Stimulated activated CD4-positive, alpha-beta T cell treated with anti-CD3 and anti-CD28 coated beads, Interleukin-1b, Interleukin-23, amount 100 ng/mL, for 4 hours (primary cell): ENCODE measurements around the gene SFMBT1.

Experiments
- DNase-seq, 2 donors: peaks; one replicate each; pipeline ENCODE4 v3.0.0-alpha.2; 2020; ENCODE audit warnings: low read depth in 2 of 2

The SFMBT1 gene

GRCh38 chr3:53045518-53046170 lies at the start of gene SFMBT1:
Gene SFMBT1, minus strand, starts transcription at chr3:53046073. Its CDS starts 76,945 bp downstream, at chr3:52969128.
- DNase-seq, result peak; percentile 72 to 77

GRCh38 chr3:53092942-53093341 lies 47.1 kb upstream of the SFMBT1 start:
- DNase-seq, result no peak

- DNase-seq, result no peak
Measured at GRCh38 chr3:53092216-53092615, 46.3 kb upstream of the SFMBT1 start.

GRCh38 chr3:53091011-53091410 lies 45.1 kb upstream of the SFMBT1 start:
- DNase-seq, result no peak

GRCh38 chr3:53089511-53089910 lies 43.6 kb upstream of the SFMBT1 start:
- no peak for DNase-seq

- DNase-seq, result no peak
Measured at GRCh38 chr3:53085476-53085875, 39.6 kb upstream of the SFMBT1 start.

GRCh38 chr3:53084310-53085001 lies 38.6 kb upstream of the SFMBT1 start:
- DNase-seq, result no peak

- no peak for DNase-seq
Measured at GRCh38 chr3:53083949-53084309, 38.1 kb upstream of the SFMBT1 start.

- DNase-seq, result no peak
Measured at GRCh38 chr3:53083521-53083920, 37.6 kb upstream of the SFMBT1 start.

GRCh38 chr3:53082736-53083135 lies 36.9 kb upstream of the SFMBT1 start:
- no peak for DNase-seq

- no peak for DNase-seq
Measured at GRCh38 chr3:53081318-53081717, 35.4 kb upstream of the SFMBT1 start.

- DNase-seq, result no peak
Measured at GRCh38 chr3:53080612-53081205, 34.8 kb upstream of the SFMBT1 start.

GRCh38 chr3:53079791-53080555 lies 34.1 kb upstream of the SFMBT1 start:
- DNase-seq, result no peak

GRCh38 chr3:53079147-53079546 lies 33.3 kb upstream of the SFMBT1 start:
- DNase-seq, result no peak

- no peak for DNase-seq
Measured at GRCh38 chr3:53078656-53079055, 32.8 kb upstream of the SFMBT1 start.

GRCh38 chr3:53077476-53078220 lies 31.8 kb upstream of the SFMBT1 start:
- DNase-seq, result no peak

- DNase-seq, result no peak
Measured at GRCh38 chr3:53075743-53076140, 29.9 kb upstream of the SFMBT1 start.

- DNase-seq, result no peak
Measured at GRCh38 chr3:53074761-53075742, 29.2 kb upstream of the SFMBT1 start.

GRCh38 chr3:53074366-53074696 lies 28.5 kb upstream of the SFMBT1 start:
- no peak for DNase-seq

GRCh38 chr3:53073553-53074365 lies 27.9 kb upstream of the SFMBT1 start:
- DNase-seq, result no peak
